NCI-H2107 treated with DMSO at 0.1 percent for 48 hours (cell line): ENCODE data around the gene AGAP3.

Experiments used
- DNase-seq: peaks from one replicate; lab custom pipeline; 2025; ENCODE audit not compliant: unreplicated experiment; lab: John Stamatoyannopoulos, UW

Gene AGAP3

GRCh38 chr7:151107882-151108281 is 21.6 kb downstream of the AGAP3 start:
- no peak for DNase-seq

DNA sequence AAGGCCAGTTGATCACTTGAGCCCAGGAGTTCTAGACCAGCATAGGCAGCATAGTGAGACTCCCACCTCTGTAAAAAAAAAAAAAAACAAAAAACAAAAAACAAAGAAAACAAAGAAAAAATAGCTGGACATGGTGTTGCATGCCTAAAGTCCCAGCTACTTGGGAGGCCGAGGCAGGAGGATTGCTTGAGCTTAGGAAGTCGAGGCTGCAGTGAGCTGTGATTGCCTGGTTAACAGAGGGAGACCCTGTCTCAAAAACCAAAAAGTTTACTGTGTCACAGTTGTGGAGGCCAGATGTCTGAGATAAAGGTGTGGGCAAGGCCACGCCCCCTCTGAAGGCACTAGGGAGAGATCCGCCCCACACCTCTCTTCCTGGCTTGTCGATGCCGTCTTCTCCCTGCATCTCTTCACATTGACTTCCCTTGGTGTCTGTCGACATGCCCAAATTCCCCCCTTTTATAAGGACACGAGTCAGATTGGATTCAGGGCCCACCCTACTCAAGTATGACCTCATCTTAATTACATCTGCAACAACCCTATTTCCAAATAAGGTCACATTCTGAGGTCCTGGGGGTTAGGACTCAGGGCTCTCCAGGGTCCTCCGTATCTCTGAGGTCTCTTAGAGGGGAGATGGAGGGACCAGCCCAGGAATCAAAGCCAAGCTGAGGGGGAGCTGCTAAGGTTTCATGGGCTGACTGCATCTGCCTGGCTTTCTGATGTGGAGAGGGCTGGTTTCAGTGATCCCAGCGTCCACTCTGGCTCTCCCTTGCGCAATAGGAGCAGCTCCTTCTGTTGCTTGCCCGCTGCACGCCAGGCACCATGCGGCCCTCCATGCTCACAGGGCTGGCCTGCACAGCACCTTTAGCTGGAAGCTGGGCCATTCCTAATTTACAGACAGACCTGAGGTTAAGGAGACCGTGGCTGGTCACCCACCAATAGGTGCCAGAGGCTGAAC is 23.1 kb downstream of the AGAP3 start:
- DNase-seq: no peak

DNA sequence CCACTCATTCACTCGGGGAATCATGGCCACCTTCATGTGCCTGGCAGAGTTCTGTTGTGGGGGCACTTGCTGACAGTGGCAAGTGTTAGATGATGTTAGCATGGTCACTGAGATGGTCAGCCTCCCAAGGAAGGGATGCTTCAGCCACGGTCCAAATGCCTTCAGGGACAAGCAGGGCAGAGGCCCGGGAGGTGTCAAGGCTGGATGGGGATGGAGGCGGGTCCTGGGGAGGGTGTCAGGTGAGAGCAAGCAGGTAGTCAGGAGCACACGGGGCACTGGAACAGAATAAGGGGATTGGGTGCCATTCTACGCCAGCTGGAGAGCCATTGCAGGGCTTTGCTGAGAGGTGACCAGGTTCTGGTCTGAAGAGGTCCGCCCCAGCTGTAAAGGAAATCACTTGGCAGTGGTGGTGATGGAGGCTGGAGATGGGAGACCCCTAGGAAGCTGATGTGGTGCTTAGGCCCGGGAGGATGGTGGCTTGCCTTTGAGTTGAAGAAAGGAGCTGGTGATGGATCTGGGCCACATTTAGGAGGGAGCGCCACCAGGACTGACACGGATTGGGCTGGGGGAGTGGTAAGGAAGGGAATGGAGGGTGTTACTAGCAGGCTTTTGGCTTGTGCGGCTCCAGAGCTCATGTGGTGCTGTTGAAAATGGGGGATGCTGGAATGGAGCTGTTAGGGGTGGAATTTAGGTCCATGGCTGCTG is 24.1 kb downstream of the AGAP3 start:
- DNase-seq: no peak

DNA sequence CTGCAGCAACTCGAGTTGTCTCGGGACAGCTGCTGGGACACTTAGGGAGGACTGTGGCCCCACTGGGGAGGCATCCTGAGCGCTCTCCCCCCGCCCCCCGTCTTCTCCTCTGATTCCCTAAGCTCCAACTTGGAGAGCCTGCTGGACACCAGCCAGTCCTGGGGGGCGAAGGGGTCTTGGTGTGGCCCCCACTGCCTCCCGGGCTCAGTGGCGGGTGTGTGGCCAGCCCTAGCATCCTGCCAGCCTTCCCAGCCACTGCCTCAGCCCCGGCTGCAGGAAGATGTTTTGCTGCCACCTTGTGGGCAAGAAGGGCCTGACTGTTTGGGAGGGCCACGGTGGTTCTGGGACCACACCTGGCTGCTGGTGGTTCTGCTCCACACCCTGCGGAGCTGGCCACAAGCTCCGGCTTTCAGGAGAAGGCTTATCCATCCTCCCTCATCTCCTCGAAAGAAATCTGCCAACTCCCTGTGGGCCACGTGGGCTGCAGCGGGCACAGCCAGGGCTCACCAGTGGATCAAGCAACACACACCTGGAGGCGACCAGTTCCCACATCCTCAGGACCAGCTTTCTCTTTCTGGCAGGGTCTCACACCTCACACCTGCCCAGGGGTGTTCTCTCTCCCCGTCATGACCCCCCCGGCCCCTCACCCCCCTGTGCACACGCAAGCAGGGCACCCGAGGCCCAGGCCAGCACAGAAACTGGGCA is 24.8 kb downstream of the AGAP3 start:
- DNase-seq: no peak

GRCh38 chr7:151113344-151114150 is 27.3 kb downstream of the AGAP3 start:
- DNase-seq: no peak

GRCh38 chr7:151114151-151115090 is 28.1 kb downstream of the AGAP3 start:
- DNase-seq: no peak

- DNase-seq: no peak
Observed at GRCh38 chr7:151115121-151115835, 29.0 kb downstream of the AGAP3 start.

DNA sequence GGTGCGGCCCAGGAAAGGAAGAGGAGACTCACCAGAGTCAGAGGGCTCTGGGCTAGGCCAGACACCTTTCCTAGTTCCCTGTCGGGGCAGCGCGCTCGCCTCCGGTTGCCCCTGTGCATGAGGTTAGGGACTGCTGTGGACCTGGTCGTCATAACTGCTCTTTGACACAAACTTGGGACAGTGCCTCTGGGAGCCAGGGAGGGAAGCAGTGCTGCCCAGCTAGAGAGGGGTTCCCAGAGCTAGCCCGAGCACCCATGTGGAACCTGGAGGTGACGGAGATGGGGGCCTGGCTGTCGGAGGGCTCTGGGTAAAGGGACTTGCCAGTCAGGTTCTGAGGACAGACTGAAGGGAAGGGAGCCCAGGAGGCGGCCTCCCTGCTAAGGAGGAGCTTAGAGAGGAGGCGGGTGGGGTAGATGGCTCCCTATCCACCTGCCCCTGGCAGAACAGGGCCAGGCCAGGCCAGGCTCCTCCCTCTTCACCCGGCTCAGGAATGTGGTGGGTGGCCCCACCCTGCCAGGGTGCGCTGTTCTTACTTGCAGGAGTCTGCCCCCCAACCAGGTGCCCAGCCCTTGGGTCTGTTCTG is 29.7 kb downstream of the AGAP3 start:
- no peak for DNase-seq

DNA sequence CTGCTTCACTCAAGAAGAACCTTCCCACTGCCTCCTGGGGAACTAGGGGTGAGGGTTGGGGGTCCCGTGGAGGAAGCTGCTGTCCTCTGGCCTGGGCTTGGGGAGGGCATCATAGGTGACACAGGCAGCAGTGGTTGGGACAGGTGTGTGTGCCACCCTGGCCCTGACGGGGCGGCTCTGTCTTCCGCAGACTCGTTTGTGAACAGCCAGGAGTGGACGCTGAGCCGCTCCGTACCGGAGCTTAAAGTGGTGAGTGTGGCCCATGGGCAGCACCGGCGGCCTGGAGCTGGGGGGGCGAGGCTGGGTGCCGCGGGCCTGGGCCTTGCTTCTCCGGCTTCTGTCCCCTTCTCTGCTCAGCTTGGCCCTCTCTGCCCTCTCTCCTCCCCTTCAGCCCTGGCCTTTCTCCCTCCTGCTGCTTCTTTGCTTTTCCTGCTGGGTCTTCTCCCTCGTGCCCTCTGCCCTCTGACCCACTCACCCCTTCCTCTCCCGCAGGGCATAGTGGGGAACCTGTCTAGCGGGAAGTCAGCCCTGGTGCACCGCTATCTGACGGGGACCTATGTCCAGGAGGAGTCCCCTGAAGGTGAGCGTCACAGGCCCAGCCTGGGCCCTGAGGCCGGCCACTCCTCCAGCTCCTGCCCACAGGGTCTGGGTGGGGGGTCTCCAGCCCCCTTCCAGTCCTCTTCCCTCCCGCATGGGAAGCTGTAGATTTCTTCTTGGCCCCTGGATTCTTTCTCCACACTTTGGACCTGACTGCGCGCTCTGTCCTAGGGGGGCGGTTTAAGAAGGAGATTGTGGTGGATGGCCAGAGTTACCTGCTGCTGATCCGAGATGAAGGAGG is 30.5 kb downstream of the AGAP3 start:
- DNase-seq: no peak

- no peak for DNase-seq
Observed at GRCh38 chr7:151117565-151117964, 31.3 kb downstream of the AGAP3 start.

DNA sequence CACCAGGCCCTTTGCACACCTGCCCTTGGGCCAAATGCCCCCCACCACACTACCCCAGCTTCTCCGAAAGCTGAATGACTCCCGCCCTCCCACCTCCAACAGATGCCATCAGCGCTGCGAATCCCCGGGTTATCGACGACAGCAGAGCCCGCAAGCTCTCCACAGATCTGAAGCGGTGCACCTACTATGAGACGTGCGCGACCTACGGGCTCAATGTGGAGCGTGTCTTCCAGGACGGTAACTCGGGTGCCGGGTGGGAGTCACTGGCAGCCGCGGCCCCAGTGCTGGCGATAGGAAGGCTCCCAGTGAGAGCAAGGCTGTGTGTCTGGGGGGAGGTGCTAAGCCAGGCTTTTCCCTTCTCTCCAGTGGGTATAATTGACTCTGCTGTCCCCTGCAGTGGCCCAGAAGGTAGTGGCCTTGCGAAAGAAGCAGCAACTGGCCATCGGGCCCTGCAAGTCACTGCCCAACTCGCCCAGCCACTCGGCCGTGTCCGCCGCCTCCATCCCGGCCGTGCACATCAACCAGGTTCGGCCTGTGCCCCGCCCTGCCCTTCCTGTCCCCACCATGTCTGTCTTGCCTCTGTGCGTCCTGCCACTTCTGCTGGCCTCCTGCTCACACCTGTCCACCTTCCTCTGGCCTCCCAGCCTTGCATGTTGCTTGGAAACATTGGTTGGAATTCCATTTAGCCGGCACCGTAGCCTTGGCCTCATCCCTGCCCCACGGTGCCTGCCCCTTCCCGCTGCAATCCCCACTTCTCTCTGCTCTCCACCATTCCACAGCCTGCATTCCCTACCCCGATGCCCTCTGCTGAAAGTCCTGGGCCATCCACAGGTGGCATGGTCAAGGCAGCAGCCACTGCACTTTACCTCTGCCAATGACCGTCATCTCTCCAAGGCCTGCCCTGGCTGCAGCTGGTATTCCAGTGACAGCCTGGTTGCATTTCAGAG is 32.1 kb downstream of the AGAP3 start:
- no peak for DNase-seq

- no peak for DNase-seq
Observed at GRCh38 chr7:151119055-151119415, 32.8 kb downstream of the AGAP3 start.

- no peak for DNase-seq
Observed at GRCh38 chr7:151119902-151120301, 33.6 kb downstream of the AGAP3 start.

GRCh38 chr7:151120896-151121295 is 34.6 kb downstream of the AGAP3 start:
- DNase-seq: no peak

DNA sequence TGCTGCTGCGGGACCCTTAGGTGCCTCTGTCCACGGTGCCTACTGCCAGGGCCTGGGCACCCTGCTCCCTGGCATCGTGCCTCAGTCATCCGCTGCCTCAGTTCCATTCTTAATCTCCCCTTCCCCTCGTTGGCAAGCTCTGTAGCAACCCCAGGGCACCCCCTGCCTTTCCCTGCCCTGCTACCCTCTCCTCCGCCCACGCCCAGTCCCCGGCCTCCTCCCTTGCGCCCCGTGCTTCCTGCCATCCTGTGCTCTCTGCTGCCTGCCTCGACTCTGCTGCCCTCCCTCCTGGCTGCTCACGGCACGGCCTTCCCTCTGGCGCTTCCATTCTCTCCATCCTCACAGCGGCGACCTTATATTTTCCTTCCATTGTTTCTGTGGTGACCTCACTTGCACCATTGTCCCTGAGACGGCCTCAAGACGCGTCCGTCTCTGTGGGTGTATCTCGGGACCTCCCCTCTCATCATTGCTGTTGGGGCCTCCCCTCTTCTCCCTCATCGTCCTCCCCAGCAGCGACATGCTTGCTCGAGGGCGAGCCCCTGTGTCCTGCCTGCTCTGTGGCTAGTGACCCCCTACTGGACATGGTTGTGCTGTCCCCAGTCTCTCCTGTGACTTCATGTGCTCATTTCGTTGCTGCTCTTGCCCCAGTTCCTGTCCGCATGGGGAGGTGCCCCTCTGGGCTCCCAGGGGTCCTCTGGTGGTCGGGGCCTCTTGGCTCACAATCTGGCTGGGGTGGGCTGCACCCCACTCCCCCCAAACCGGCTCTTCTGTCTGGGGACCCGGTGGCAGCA is 35.3 kb downstream of the AGAP3 start:
- no peak for DNase-seq

- no peak for DNase-seq
Observed at GRCh38 chr7:151122276-151122675, 36.0 kb downstream of the AGAP3 start.
